Activated CD4-positive, alpha-beta T cell treated with anti-CD3 and anti-CD28 coated beads, Interleukin-2, Interleukin-6, amounts not matched to agents 100 ng/mL and 50 ng/mL, durations not matched to agents 16 hours and 8 hours (primary cell): ENCODE data around the gene SLC12A3.

Source experiments
- DNase-seq: peaks from one replicate; pipeline ENCODE4 v3.0.0-alpha.2; 2020

The SLC12A3 gene

GRCh38 chr16:56894331-56894917 lies 29.4 kb downstream of the SLC12A3 start:
- DNase-seq, result no peak

GRCh38 chr16:56895813-56896212 lies 30.8 kb downstream of the SLC12A3 start:
- no peak for DNase-seq

- no peak for DNase-seq
These were observed 31.2 kb downstream of the SLC12A3 start for GRCh38 chr16:56896244-56896643.

- DNase-seq, result no peak
These were observed 32.2 kb downstream of the SLC12A3 start for GRCh38 chr16:56897026-56897799.

- DNase-seq, result peak; percentile 50
These were observed 33.8 kb downstream of the SLC12A3 start for GRCh38 chr16:56898847-56899246.

- no peak for DNase-seq
These were observed 38.9 kb downstream of the SLC12A3 start for GRCh38 chr16:56903866-56904265.

- no peak for DNase-seq
These were observed 42.4 kb downstream of the SLC12A3 start for GRCh38 chr16:56907401-56907800.

- DNase-seq, result no peak
These were observed 44.5 kb downstream of the SLC12A3 start for GRCh38 chr16:56909527-56909979.

- no peak for DNase-seq
These were observed 45.1 kb downstream of the SLC12A3 start for GRCh38 chr16:56910112-56910511.

- no peak for DNase-seq
These were observed 45.9 kb downstream of the SLC12A3 start for GRCh38 chr16:56910654-56911539.

- no peak for DNase-seq
These were observed 47.0 kb downstream of the SLC12A3 start for GRCh38 chr16:56911771-56912571.

GRCh38 chr16:56912746-56913708 lies 48.0 kb downstream of the SLC12A3 start:
- DNase-seq, result no peak

- DNase-seq, result no peak
These were observed 49.9 kb downstream of the SLC12A3 start for GRCh38 chr16:56914896-56915295.

GRCh38 chr16:56915336-56916119 lies 50.5 kb downstream of the SLC12A3 start:
- DNase-seq, result no peak

GRCh38 chr16:56916571-56917403 lies 51.8 kb downstream of the SLC12A3 start:
- peak; percentile 70 for DNase-seq

- DNase-seq, result no peak
These were observed 53.5 kb downstream of the SLC12A3 start for GRCh38 chr16:56918467-56919012.

GRCh38 chr16:56919099-56919800 lies 54.2 kb downstream of the SLC12A3 start:
- no peak for DNase-seq

- no peak for DNase-seq
These were observed 56.6 kb downstream of the SLC12A3 start for GRCh38 chr16:56921571-56921970.
